CD4-positive, alpha-beta T cell treated with Interleukin-12 subunit alpha and Interleukin-12 subunit beta, for 1 hour (primary cell): ENCODE data around the gene FBXL7.

ENCODE experiments used
- DNase-seq: peaks from one replicate; pipeline ENCODE4 v3.0.0-alpha.2; 2020

Gene FBXL7

GRCh38 chr5:15977851-15978250 lies 477.9 kb downstream of the FBXL7 start:
- DNase-seq, result no peak

GRCh38 chr5:15980835-15981234 lies 480.9 kb downstream of the FBXL7 start:
- DNase-seq, result no peak

- DNase-seq, result no peak
Observed at GRCh38 chr5:15983392-15983791, 483.4 kb downstream of the FBXL7 start.
